DND-41 (cell line): Measurements from ENCODE around the gene ACMSD.

Source experiments
- ATAC-seq: fragments of 200-7000 bp; cut with Tn5 transposase; 3 replicates; pipeline ENCODE4 v1.9.1; 2021; ENCODE audit warnings: low read depth; ENCODE audit not compliant: insufficient read depth
- DNase-seq: peaks from one replicate; pipeline ENCODE4 v3.0.0-alpha.2; 2020
- H2AFZ ChIP-seq: 2 replicates; pipeline ENCODE4 v1.6.0; 2012; ENCODE audit warnings: low read depth, low read length
- H3K27ac ChIP-seq: 2 replicates; pipeline ENCODE4 v1.5.1; 2012; ENCODE audit warnings: low read length, inconsistent platforms
- H3K27me3 ChIP-seq: fragments of 200-600 bp; sonication (generic); 2 replicates; pipeline ENCODE4 v1.6.0; 2012; ENCODE audit warnings: low read length, mild to moderate bottlenecking, inconsistent platforms; ENCODE audit not compliant: insufficient read depth, poor library complexity
- H3K36me3 ChIP-seq: 2 replicates; pipeline ENCODE4 v1.5.1; 2012; ENCODE audit warnings: low read length, inconsistent platforms; ENCODE audit not compliant: insufficient read depth
- H3K4me1 ChIP-seq: 2 replicates; pipeline ENCODE4 v1.5.1; 2012; ENCODE audit warnings: mild to moderate bottlenecking, low read length; ENCODE audit not compliant: insufficient read depth
- H3K4me2 ChIP-seq: 2 replicates; pipeline ENCODE4 v1.6.0; 2012; ENCODE audit warnings: mild to moderate bottlenecking, moderate library complexity, low read length, inconsistent platforms; ENCODE audit not compliant: insufficient read depth
- H3K4me3 ChIP-seq, 2 experiments: fragments of 200-600 bp in 1 of 2; shearing (Covaris generic) in 1 of 2; 2 replicates each; pipeline ENCODE4 v1.5.1; 2012 to 2016; ENCODE audit warnings: inconsistent platforms in 2 of 2, low read length in 2 of 2, mild to moderate bottlenecking in 2 of 2, low read depth in 1 of 2, moderate library complexity in 1 of 2
- H3K79me2 ChIP-seq: 2 replicates; pipeline ENCODE4 v1.6.0; 2012; ENCODE audit warnings: low read length, inconsistent platforms; ENCODE audit not compliant: insufficient read depth
- H3K9ac ChIP-seq: 2 replicates; pipeline ENCODE4 v1.6.0; 2012; ENCODE audit warnings: low read depth, mild to moderate bottlenecking, inconsistent platforms, low read length, moderate library complexity
- H3K9me3 ChIP-seq: 2 replicates; pipeline ENCODE4 v1.5.1; 2012; ENCODE audit warnings: low read length, moderate library complexity, mild to moderate bottlenecking, inconsistent platforms; ENCODE audit not compliant: insufficient read depth, severe bottlenecking
- H4K20me1 ChIP-seq: 2 replicates; pipeline ENCODE4 v1.6.0; 2012; ENCODE audit warnings: low read length; ENCODE audit not compliant: insufficient read depth
- CTCF ChIP-seq: IDR thresholded peaks from 2 replicates; pipeline ENCODE4 v1.5.1; 2012; ENCODE audit warnings: borderline replicate concordance, low read length, moderate library complexity, mild to moderate bottlenecking; ENCODE audit not compliant: poor library complexity, severe bottlenecking; ENCODE audit errors: extremely low read depth
- EZH2 ChIP-seq: IDR thresholded peaks from 3 replicates; pipeline ENCODE4 v1.6.1; 2012; ENCODE audit warnings: borderline replicate concordance, low read depth, mild to moderate bottlenecking, moderate library complexity, low read length, inconsistent platforms; ENCODE audit not compliant: severe bottlenecking

Gene ACMSD

GRCh38 chr2:134815741-134816140 is 22.7 kb upstream of the ACMSD start:
- Histone ChIP-seq H3K79me2 (no peaks in the 10 kb centered on the region), H4K20me1 (no peaks in the 10 kb centered on the region), H3K9ac (no peak overlapping the region), H3K4me2 (no peak overlapping the region), H3K4me3 (no peak overlapping the region), H3K27me3 (no peaks in the 10 kb centered on the region), H3K36me3 (no peaks in the 10 kb centered on the region), H3K9me3 (peaks cover 9% of the 10 kb centered on the region), H2AFZ (no peak overlapping the region), H3K27ac (no peak overlapping the region), H3K4me1 (no peaks in the 10 kb centered on the region)
- no peak for ATAC-seq
- no peak for DNase-seq
- TF ChIP-seq EZH2 = no peak

GRCh38 chr2:134818321-134818720 is 20.1 kb upstream of the ACMSD start:
- Histone ChIP-seq H3K4me1 (no peaks in the 10 kb centered on the region), H3K9ac (no peak overlapping the region), H3K9me3 (no peaks in the 10 kb centered on the region), H3K79me2 (no peaks in the 10 kb centered on the region), H3K4me2 (no peak overlapping the region), H3K27me3 (no peaks in the 10 kb centered on the region), H3K4me3 (no peak overlapping the region), H3K36me3 (no peaks in the 10 kb centered on the region), H2AFZ (no peak overlapping the region), H4K20me1 (no peaks in the 10 kb centered on the region), H3K27ac (no peak overlapping the region)
- DNase-seq (no peak), ATAC-seq (no peak)
- no peak for TF ChIP-seq CTCF

GRCh38 chr2:134819334-134819733 is 19.1 kb upstream of the ACMSD start:
- no peak overlapping the region for H3K4me3 ChIP-seq
- TF ChIP-seq CTCF (no peak), EZH2 (no peak)
- H3K27me3 ChIP-seq = no peaks in the 10 kb centered on the region
- ATAC-seq = no peak
- DNase-seq = no peak
- H3K9me3 ChIP-seq = no peaks in the 10 kb centered on the region
- H3K4me2 ChIP-seq = no peak overlapping the region
- H3K79me2 ChIP-seq = no peaks in the 10 kb centered on the region
- H3K9ac ChIP-seq = no peak overlapping the region
- H3K36me3 ChIP-seq = no peaks in the 10 kb centered on the region
- no peaks in the 10 kb centered on the region for H4K20me1 ChIP-seq
- H3K4me1 ChIP-seq = no peaks in the 10 kb centered on the region
- H3K27ac ChIP-seq = no peak overlapping the region
- H2AFZ ChIP-seq = no peak overlapping the region

- Histone ChIP-seq H3K27ac (no peak overlapping the region), H3K79me2 (no peaks in the 10 kb centered on the region), H3K9ac (no peak overlapping the region), H3K9me3 (no peaks in the 10 kb centered on the region), H3K4me2 (no peak overlapping the region), H3K36me3 (no peaks in the 10 kb centered on the region), H3K27me3 (no peaks in the 10 kb centered on the region), H3K4me3 (no peak overlapping the region), H4K20me1 (no peaks in the 10 kb centered on the region), H2AFZ (no peak overlapping the region), H3K4me1 (no peaks in the 10 kb centered on the region)
- ATAC-seq (no peak), DNase-seq (no peak)
- TF ChIP-seq EZH2 (no peak), CTCF (no peak)
Observed at GRCh38 chr2:134823431-134823830, 15.0 kb upstream of the ACMSD start.
